Right lobe of liver (tissue), 4 donors: ENCODE results near the gene YTHDF1.

Experiments used
- POLR2A ChIP-seq: fragments of 450-650 bp; IDR thresholded peaks from one replicate; pipeline ENCODE4 v1.6.1; 2017; ENCODE audit warnings: antibody characterized with exemption, mild to moderate bottlenecking
- TF ChIP-seq, protein P1 (sequence below), 4 donors: fragments of 200-600 bp in 3 of 4; fragments of 450-650 bp in 1 of 4; IDR thresholded peaks; one replicate each; pipeline versions ENCODE4 v1.5.1 to v1.8.0; 2016 to 2022; ENCODE audit warnings: antibody characterized with exemption in 4 of 4, mild to moderate bottlenecking in 2 of 4
- donor health status: DM: no; HTN: no; CAD: no.
- donor health status: DM: no; HTN: no; CAD: no.
- donor health status: DM: no; HTN: yes; CAD: no.

DNA sequence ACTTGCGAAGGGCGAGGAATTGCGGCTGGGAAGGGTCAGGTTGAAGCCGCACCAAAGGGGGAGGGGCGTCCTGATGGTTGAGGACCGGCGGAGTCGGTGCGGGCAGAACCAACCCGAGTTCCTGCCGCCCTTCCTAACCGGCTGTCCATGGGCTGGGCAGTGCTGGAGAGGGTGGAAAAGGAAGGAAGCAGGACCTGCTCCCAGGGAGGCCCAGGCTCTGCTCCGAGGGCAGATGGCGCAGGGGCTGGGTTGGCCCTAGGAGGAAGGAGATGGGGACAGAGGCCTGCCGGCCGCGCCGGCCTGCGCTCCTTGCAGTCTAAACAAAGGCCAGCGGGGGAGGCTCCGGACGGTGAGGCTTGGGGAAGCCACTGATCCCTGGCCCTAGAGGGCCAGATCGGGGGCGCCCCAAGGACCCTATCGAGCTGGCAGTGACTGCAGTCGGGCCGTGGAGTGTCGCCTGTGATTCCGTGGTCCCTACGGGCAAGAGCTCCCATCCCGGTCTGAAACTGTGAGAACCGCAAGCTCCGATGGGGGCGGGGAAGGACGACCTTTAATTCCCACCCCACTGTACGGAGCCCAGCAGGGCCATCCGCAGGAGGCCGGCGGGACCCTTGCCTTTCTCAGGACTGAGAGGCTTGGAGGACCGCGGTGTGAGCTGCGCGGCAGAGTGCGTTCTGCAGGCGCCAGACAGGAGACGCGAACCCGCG is 39.4 kb downstream of the YTHDF1 start:
- TF ChIP-seq, protein P1, sequence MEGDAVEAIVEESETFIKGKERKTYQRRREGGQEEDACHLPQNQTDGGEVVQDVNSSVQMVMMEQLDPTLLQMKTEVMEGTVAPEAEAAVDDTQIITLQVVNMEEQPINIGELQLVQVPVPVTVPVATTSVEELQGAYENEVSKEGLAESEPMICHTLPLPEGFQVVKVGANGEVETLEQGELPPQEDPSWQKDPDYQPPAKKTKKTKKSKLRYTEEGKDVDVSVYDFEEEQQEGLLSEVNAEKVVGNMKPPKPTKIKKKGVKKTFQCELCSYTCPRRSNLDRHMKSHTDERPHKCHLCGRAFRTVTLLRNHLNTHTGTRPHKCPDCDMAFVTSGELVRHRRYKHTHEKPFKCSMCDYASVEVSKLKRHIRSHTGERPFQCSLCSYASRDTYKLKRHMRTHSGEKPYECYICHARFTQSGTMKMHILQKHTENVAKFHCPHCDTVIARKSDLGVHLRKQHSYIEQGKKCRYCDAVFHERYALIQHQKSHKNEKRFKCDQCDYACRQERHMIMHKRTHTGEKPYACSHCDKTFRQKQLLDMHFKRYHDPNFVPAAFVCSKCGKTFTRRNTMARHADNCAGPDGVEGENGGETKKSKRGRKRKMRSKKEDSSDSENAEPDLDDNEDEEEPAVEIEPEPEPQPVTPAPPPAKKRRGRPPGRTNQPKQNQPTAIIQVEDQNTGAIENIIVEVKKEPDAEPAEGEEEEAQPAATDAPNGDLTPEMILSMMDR (IDR thresholded peaks at IDR 0.05), result no peak
- TF ChIP-seq POLR2A, result no peak
